ENCODE results near the gene WDR45.
A peak's percentile ranks its signal among the peaks of the same experiment; 100 is the strongest.
"Not testable (repeated sequence)": the region's sequence is repeated elsewhere in the genome, so short reads cannot be mapped to it uniquely, and the experiment has no call there.

Gene WDR45

DNA sequence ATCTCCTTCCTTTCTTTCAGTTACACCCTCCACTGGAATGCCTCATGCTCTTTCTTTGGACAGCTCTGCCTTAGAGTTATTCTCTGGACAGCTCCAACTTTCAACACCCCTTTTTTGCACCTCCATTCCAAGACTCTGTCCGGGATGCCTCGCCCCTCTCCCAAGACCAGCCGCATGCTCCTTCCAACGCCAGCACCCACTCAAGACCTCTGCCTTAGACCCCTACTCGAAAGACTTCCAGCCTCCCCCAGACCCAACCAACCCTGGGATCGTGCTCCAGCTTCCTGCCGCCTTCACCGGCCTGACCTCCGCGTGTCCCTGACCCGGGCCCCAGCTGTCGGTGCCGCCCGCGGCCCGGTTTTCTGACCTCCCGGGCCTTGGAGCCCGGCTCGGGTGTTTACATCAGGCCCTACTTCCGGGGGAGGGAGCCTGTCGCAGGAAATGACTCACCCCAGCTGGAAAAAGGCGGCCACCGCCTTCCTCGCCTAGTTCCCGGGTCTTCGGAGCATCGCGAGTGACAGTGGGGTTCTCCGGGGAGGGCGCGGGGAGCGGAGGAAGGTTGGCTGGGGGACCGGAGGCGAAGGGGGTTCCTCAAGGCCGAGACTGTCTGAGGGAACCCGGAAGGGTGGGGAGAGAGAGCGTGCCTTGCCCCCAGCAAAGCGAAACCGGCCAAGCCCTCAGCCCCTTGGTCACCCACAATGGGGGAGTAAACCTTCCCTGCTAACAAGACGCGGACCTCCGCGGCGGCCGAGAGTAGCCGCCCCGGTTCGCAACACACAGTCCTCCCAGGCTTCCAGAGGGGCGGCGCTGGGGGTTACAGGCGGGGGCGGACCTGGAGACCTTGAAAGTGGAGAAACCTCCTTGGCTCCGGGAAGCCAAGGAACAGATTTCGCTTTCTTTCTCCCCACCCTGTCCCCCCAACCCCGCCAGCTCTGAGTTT lies at the start of gene WDR45:
TSS of gene WDR45 (minus strand) at position 399 of the 940 bp plus-strand sequence. CDS start 1,792 bp downstream, outside the sequence.
- peak; percentile 51 to 70 for DNase-seq

DNA sequence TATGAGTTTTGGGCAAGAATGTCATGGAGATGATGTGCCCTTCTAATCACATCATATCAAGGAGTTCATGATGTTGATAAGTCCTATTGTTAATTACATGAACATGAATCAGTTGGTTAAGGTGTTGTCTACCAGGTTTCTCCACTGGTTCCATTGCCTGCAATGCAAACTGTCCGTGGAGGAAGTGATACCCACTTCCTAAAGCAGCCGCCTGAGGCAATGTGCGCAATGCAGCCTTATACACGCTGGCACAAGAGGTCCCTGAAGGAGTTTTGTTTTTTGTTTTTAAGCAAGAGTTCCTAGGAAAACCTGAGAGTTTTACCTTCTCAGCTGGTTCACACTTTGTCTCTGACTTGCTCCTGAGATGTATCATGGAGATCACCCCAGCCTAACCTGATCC lies 49.7 kb upstream of the WDR45 start:
- DNase-seq = no peak

DNA sequence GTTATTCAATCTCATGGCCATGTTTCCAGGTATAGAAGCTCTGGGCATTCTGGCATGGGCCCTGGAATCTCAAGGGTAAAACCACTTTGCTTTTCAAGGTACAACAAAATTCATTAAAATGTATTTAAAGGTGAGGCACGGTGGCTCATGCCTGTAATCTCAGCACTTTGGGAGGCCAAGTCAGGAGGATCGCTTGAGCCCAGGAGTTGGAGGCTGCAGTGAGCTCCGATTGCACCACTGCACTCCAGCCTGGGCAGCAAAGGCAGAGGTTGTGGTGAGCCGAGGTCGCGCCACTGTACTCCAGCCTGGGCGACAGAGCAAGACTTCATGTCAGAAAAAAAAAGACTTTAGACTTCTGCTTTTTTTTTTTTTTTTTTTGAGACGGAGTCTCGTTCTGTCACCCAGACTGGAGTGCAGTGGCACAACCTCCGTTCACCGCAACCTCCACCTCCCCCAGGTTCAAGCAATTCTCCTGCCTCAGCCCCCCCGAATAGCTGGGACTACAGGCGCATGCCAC lies 48.1 kb upstream of the WDR45 start:
- not testable (repeated sequence) for DNase-seq

DNA sequence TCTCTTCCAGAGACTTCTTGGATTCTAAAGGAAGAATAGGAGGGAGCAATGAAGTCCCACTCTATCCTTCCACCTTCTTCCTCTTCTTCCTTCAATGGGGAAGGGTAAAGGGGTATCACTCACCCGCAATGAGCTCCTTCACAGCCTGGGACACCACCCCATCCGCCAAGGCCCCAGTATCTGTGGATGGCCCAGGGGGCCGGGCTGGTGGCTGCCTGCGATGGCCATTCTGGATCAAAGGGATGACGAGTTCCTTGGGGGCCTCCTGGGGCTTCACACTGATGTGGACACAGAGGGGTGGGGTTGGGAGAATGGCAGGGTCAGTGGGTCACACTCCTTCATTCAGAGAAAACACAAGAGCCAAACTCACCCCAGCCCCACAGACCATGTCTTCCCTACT lies 42.8 kb upstream of the WDR45 start:
- DNase-seq = no peak

DNA sequence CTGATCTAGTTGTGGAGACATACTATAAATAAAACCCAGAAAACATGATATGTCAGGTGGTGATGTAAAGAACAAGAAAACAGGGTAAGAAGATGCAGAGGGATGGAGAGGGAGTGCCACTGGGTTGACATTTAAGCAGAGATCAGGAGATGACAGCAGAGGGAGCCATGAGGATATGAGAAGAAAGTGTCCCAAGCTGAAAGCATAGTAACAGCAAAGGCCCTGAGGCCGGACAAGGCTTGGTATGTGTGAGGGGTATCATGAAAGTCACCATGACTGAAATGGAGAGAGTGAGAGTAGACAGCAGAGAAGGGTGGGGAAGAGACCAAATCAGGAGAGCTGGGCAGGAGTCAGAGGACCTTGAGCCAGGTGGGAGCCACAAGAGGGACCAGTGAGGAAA lies 40.4 kb upstream of the WDR45 start:
- DNase-seq = no peak

DNA sequence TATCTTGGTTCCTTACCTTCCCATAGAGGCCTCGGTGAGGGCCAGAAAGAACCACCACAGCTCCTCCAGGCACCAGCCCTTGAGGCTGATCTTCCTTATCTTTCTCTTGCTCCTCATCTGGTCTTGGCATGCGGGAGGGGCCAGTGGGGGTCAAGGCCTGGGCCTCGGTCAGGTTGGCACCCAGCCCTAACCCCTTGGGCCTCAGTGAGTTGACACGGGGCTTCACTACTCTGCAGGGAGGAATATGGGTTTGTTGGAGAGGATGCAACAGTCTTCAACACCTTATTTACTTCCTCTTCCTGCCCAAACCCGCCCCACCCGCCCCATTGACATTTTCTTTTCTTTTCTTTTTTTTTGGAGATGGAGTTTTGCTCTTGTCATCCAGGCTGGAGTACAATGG lies 37.9 kb upstream of the WDR45 start:
- no peak for DNase-seq

DNA sequence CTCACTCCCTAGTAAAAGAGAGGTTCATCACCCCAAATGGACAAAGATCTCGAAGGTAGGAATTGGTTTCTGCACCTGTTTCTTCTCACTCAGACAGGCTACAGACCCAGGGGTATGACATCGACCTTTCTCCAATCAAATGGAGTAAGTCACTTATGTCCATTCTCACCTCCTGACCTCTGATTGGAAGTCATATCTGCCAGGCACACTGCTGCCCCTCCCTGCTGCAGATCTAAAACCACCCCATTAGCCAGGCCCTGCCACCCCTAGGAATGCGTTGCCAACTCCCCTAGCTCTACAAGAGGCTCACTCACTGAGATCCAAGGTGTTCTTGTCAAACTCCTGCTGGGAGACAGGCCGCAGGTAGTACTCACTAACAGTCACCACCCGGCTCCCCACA lies 37.0 kb upstream of the WDR45 start:
- DNase-seq = no peak

DNA sequence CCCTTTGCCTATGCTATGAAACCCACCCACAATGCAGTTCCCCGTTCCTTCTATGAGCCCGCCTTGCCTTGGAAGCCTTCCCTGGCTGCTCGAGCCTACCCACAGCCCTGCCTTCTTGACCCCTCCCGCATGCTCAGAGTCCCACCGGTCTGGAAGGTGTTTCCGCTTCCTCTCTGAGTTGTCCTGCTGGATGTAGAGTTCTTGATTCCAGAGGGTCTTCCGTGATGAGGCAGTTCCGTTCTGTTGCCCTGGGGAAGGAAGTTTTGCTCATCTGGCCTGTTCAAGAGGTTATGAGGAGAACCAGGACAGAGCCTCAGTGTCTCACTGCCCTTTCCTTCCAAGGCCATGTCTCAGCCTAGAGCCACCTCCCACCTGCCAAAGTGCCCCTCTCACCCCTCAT lies 36.4 kb upstream of the WDR45 start:
- DNase-seq = no peak

DNA sequence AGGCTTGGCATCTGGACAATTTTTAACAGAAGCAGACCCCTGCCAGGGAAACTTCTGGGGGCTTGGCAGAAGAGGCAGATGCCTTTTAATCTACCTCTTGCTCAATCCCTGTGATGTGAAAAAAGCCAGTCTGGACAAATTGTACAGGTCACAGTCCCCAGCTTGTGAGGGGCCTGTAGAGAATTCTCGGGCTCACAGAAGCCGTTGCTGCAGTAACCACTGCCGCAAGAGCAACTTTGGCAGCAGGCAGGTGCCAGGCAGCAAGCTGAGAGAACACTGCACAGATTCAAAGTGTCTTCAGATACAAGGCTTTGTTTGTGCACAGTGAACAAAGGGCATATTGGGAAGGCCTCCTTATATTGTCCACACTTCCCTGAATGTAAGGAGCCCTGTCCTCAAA lies 32.1 kb upstream of the WDR45 start:
- DNase-seq = no peak

DNA sequence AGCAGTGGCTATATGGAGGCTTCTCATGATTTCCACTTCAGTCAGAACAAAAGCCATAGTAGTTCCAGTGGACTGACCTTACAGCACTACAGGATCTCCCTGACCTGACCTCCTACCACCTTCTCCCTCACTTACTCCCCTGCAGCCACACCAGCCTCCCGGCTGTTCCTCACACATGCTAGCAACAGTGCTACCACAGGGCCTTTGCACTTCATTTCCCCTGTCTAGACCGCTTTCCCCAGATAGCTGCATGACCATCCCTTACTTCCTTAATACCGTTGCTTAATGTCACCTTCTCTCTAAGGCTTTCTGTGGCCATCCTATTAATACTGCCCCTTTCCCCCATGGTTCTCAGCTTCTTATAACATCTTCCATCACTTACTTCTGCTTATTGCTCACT lies 30.7 kb upstream of the WDR45 start:
- no peak for DNase-seq

DNA sequence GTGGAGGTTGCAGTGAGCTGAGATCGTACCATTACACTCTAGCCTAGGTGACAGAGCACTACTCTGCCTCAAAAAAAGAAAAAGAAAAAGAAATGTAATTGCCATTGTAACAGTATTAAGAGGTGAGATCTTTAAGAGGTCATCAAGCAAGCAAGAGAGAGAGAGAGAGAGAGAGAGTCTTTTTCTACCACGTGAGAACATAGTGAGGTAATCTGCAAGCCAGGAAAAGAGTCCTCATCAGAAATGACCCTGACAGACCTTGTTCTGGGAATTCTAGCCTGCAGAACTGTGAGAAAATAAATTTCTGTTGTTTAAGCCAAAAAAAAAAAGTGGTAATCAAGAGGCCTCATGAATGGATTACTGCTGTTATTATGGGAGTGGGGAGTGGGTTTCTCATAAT lies 29.0 kb upstream of the WDR45 start:
- DNase-seq = no peak

DNA sequence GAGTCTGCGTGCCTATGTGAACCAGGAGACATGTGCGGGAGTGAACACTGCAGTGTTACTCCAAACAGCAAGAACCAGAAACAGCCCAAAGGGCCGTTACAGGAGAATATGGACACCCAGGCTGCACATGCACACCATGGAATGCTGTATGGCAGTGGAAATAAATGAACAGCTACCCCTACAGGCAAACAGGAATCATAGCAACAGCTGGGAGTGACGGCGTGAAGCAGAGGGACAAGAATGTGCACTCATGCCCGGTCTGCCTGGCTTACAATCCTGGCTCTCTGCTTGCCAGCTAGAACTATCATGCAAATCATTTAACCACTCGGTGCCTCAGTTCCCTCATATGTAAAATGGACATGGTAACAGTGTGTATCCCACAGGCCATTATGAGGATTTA lies 27.2 kb upstream of the WDR45 start:
- DNase-seq = no peak

DNA sequence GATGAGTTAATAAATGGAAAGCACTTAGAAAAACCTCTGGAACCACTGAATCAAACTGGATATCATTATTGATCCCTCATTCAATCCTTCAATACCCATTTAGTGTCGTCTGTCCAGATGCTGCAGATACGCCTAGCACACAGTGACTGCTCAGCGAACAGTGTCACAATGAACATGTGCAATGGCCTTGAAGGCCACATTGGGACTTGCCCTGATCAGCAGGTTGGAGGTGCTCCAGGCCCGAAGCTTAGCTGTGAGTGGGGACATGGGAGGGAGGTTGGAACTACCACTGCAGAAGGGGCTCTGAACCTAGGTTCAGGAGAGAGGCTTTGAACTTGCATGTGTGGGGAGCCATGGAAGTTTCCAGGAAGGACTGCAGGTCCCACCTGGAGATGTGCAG lies 26.6 kb upstream of the WDR45 start:
- no peak for DNase-seq

DNA sequence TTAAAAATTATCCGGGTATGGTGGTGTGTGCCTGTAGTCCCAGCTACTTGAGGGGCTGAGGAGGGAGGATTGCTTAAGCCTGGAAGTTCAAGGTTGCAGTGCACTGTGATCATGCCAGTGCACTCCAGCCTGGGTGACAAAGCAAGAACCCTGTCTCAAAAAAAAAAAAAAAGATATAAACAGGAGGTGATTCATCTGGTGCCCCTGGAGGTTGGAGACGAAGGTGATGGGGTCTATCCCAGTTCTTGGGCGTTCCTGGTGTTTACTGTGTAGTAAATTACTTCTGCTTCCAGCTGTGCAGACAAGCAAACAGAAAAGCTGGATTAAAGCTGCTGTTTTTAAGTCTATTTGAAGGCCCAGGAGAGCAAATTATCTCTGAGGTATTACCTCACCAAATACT lies 23.9 kb upstream of the WDR45 start:
- DNase-seq = no peak

DNA sequence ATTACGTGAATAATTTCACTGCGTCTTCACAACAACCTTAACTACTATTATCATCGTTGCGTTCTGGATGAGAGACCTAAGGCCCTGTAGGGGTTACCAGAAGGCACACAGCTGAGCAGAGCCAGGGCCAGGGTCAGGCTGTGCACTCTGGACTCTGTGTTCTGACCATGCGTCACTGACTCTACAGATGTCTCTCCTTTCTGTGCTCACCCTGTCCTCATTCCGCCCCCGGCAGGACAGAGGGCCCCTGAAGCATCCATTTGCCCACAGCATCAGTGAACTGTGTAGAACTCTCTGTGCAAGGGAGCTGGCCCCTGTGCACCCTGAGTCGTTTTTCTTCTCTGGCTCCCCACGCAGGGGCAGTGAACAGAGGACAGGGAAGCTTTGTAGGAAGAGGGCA lies 22.5 kb upstream of the WDR45 start:
- DNase-seq = no peak

DNA sequence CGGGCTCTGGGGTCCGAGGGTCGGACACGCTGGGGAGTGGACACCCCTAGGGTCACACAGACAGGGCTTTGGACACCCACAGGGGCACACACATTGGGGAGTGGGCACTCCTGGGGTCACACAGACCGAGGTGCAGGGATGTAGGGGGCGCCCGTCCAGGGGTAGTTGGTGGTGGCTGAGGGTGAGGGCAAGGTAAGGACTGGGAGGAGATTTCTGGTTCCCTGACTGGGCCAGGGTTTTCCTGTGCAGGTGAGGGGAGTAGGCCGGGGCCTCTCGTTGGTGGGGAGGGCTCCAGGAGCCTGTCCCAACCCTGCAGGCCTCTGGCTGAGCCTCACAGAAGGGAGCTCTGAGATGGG lies 21.9 kb upstream of the WDR45 start:
- no peak for DNase-seq

DNA sequence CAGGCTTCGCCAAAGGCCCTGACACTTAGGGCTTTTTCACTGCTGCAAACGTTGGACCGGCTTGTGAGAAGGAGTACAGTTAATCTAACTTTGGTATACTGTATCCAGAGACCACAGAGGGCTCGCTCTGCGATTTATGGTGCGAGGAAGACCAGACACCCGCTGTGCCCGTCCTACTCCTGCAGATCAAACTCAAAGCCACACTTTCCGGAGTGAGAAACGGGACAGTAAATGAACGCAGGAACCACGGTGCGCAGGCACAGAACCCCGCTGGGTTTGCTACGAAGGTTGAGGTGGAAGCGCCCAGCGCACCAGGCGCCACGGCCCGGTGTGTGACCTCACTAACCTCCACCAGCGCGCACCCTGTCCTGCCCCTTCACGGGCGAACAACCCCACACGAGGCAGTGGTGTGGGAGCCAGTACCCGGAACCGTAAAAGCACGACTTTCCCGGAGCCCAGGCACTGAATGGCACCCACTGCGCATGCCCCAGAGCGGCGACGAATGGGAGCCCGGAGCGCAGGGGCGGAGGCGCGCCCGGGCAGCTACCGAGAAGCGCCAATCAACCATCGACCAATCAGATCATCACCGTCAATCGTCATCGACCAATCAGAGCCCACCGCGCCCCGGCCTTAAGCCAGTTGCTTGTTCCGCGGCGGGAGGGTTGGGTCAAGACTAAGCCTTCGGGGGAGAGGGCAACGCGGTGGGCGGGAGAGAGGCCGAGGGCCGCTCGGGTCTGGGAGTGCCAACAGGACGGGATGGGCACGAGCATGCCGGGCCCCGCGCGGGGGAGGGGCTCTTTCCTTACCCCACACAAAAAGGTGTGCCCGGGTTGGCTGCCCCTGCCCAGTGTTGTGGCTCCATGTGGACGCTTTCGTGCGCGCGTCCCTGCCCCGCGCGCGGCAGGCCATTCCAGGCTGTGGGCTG lies 21.3 kb upstream of the WDR45 start:
- peak; percentile 82 to 88 for DNase-seq

DNA sequence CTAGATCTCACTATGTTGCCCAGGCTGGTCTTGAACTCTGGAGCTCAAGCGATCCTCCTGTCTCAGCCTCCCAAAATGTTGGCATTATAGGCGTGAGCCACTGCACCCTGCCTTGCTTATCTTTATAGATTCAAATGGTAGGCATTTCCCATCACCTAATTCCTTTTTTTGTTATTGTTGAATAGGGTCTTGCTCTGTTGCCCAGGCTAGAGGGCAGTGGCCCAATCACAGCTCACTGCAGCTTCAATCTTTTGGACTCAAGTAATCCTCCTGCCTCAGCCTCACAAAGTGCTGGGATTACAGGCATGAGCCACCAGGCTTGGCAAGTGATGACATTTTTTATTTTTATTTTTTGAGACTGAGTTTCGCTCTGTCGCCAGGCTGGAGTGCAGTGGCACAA lies 16.7 kb upstream of the WDR45 start:
- no peak for DNase-seq

DNA sequence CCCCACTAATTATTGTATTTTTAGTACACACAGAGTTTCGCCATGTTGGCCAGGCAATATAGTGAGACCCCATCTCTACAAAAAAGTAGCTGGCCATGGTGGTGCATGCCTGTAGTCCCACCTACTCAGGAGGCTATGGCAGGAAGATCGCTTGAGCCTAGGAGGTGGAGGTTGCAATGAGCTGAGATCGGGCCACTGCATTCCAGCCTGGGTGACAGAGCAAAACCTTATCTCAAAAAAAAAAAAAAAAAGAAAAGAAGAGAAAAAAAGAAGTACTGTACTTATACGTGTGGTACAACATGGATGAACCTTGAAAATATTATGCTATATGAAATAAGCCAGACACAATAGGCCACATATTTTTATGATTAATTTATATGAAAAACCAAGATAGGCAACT lies 9.9 kb upstream of the WDR45 start:
- DNase-seq = no peak

DNA sequence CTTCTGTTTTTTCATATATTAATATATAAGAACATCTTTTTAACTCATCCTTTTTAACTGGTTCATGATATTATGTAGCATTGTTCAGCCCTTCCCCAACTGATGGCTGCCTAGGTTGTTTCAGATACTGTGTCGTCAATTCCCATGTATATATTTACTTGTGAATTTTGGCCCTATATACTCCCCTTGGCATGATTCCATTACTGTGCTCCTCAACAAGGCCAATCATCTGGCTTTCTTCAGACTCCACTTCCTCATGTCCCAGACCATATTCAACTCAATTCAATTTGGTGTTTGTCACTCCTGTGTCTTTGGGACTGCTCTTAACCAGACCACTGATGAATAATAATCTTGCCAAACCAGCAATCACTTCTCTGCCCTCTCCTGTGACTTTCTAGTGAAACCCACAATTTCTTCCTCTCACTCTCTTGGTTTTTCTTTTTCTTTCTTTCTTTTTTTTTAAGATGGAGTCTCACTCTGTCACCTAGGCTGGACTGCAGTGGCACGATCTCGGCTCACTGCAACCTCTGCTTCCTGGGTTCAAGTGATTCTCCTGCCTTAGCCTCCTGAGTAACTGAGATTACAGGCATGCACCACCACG lies 2.7 kb upstream of the WDR45 start:
- DNase-seq = no peak

DNA sequence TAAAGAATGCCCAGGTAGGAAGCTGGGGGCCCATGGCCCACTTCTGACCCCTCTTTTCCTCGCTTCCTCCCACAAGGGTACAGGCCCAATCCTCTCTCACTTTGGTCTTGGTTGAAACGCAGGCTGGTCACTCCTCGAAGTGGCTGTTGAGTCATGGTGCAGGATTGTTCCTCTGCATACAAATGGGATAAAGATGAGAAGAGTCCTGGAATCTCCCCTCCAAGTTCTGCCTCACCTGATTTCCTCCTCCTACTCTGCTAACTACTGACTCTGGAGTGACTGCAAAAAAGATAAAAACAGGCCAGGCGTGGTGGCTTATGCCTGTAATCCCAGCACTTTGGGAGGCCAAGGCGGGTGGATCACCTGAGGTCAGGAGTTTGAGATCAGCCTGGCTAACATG lies 1.7 kb downstream of the WDR45 start:
- DNase-seq = no peak

DNA sequence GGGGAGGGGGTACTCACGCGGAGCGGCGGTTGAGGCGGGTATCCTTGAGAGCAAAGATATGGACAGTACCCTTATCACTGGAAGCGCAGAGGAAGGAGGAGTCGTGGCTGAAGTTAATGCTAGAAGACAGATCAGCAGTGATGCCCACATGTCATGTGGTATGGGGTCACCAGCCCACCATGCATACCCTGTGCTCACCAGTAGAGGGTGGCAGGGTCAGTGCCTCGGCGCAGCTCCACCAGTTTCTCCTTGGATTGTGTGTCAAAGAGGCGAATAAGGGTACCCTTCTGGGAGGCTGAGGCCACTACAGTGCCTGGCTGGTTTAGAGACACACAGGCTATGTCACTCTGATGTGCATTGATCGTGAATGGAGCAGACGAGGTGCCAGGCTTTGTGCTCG lies 4.3 kb downstream of the WDR45 start:
- no peak for DNase-seq

Measured in stimulated activated CD4-positive, alpha-beta T cell treated with anti-CD3 and anti-CD28 coated beads, Interleukin-4, amount 100 ng/mL, for 4 hours (primary cell).